NCI-H146 treated with DMSO at 0.1 percent for 48 hours (cell line): ENCODE data around the gene SYNDIG1.

Source experiments
- DNase-seq: peaks from one replicate; lab custom pipeline; 2025; ENCODE audit not compliant: unreplicated experiment; lab: John Stamatoyannopoulos, UW

The SYNDIG1 gene

DNA sequence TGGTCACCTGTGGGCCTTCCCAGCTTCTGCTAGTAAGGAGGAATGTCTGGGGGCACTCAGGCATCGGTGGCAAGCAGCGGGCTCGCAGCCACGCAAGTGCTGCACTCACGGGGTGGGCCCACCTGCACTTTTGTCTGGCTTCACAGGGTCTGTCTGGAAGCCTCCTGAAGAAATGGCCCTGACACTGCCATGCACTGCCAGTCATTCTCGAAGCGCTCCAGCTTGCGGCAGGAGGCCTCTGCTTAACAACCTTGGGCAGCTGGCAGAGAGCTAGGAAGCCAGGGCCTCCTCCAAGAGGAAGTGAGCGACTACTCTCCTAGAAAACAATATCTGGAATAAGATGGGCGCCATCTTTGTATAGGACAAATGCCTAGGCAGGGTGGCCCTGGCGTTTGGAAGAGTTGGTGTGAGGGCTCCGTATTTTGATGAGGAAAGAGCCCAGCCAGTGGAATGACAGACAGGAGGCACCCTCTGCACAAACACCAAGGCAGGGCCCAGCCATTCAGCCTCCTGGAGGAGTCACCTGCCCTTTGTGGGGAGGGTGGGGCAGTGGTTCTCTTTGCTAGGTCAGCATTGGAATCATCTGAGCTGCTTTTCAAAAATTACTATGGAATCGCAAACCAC, 113.9 kb downstream of the SYNDIG1 start:
- no peak for DNase-seq

DNA sequence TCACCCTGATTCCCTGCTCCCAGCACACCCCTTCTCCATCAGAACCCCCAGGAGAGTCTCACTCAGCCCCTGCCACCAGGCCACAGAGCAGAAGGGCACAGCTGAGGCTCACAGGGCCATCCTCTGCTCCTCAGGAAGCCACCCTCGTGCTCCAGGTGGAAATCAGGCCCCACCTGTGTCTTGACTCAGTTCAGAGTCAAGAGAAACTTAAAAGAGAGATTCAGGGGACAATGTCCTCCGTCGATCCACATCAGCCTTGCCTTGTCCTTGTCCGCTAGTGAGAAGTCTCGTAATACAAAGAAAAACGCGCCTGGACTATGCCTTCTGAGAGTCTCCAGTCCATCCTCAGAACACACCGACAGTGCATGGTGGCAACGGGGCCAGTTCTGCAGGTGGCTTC, 114.6 kb downstream of the SYNDIG1 start:
- no peak for DNase-seq

- DNase-seq = no peak
Measured at GRCh38 chr20:24584538-24585356, 115.3 kb downstream of the SYNDIG1 start.

DNA sequence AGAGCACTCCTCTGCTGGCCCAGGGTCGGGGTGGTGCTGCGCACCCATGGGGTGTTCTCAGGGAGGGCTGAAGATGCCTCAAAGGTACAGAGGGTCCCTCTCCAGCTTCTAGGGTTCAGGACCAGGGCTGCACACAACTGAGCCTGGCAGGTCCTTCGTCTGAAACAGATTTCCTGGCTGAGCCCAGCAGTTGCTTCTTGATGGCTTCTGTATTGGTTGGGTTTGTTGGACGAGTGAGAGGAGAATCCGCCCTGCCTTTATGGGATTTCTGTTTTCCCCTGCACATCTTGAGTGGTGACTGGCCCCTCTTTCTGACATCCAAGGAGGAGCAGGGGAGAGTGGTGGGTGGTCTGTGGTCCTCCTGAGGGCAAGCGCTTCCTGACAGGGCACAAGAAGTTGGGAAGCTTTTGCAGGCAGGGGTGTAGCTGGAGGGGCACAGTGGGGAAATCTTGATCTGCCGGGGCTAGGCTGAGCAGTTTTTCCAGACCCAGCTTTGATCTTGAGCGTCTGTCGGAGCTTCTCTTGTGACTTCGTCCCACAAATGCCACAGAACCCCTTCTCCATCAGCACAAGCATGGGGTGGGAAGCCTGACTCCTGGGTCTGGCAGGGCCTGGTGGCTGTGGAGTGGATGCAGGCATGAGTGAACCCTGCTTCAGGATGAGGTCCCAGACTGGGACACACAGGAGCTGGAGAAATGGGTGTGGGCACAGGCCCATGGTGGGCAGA, 116.5 kb downstream of the SYNDIG1 start:
- no peak for DNase-seq

- no peak for DNase-seq
Measured at GRCh38 chr20:24586523-24586840, 117.1 kb downstream of the SYNDIG1 start.

DNA sequence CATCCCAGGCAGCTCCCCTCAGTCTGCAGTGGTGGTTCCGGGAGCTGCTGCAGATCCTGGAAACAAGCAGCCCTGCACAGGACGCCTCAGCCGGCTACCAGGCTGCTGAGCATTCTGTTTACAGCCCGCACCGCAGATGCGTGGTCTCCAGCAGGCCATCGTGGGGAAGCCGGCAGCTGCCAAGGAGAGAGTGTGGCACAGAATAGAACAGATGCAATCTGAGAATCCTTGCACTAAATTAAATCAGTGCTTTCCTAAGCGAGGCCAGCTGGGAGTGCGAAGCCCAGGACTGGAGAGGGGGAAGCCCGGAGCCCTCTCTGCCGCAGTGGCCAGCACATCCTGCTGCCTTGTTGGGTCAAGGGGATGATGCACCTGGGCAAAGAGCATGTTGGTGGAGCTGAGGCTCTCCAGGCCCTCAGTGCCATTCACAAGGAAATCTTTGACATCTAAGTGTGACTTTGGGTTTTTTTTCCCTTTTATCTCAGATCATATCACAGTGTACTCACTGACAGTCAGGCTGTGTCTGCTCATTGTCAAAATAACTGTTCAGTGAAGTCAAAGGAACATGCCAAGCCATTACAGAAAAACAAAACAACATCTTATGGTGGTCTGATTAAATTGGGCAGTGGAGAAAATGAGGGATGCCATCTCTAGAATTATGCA, 118.1 kb downstream of the SYNDIG1 start:
- no peak for DNase-seq

DNA sequence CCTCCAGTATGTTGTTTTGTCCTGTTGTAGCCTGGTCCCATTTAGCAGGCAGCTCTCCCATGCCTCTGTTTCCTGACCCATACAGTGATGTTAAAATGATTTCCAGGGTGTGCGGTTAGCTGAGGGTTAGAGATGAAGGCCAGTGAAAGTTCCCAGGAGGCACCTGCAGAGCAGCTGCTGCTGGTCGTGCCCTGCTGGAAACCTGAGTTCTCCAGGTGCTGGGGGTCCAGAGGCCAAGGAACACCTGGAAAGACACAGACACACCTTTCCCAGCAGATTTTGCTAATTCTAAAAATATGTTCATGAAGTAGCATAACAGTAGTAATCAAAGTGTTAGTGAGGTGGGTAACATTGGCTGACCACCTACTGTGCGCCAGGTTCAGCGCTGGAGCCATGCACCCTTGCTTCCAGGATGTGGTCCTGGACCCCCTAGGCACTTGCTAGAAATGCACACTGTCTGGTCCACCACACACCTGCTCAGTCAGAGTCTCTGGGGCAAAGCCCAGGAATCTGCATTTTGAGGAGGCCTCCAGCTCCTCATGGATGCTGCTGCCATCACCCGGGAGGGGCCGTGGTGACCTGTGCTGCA, 118.7 kb downstream of the SYNDIG1 start:
- no peak for DNase-seq

DNA sequence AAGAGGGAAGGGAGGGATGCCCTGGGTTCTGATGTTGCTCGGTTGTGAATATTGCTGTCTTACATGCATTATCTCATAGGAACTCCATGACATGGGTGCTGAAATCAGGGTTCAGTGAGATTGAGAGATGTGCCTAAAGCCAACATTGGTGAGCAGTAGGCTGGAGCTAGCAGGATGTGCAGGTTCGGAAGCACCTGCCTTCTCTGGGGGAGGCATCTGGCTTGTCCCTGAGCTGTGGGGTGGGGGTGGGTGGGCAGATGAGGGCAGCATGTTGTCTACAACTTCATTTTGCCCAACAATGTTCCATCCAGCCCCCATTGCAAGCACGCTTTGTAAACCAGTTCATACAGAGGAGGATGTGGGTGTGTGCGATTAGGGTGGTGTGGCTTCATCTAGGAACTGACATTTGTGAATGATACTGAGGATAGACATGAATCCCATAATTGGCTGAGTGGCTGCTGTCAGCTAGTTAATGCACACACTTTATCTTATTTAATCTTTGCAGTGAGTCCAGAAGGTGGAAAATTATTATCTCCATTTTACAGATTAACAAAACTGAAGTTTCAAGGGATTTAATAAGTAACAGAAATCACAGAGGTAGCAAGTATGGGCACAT, 119.4 kb downstream of the SYNDIG1 start:
- DNase-seq = no peak

- DNase-seq = no peak
Measured at GRCh38 chr20:24589381-24589780, 120.0 kb downstream of the SYNDIG1 start.

GRCh38 chr20:24589815-24590177, 120.4 kb downstream of the SYNDIG1 start:
- no peak for DNase-seq

GRCh38 chr20:24590178-24590982, 121.0 kb downstream of the SYNDIG1 start:
- no peak for DNase-seq

DNA sequence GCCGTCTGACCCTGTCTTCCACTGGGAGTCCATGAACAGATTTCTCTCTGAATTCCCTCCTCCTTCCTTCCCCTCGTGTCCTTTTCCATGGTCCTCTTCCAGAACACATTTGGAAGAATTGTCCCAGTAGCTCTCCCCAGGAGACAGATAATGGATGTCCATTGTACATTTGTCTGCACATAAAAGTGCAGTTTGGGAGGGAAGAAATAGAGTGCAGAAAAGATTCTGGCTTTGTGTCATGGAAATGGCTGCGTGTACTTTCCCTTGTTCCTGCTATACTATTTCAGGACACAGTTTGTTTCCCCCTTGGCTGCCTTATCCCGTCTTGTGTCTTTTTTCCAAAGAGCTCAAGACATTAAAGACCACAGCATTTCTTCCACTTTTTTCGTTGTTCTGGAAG, 127.6 kb downstream of the SYNDIG1 start:
- no peak for DNase-seq

- no peak for DNase-seq
Measured at GRCh38 chr20:24598346-24598745, 128.9 kb downstream of the SYNDIG1 start.

- DNase-seq = no peak
Measured at GRCh38 chr20:24598996-24599395, 129.6 kb downstream of the SYNDIG1 start.

DNA sequence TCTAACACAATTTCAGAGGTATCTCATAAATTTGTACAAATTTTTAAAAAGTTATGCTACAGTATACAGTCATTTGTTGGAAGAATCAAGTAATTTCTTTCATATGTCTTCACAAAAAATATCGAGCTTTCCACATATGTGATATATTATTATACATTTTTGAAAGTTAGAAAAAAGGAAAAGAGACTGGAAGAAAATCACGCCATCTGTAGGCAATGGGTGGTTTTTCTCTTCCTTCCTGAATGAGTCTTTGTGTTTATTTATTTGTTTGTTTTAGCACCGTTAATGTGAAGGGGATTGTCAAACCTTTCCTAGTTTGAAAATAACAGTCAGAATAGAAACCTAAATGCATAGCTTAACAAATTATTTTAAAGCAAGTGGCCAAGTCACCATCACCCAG, 130.6 kb downstream of the SYNDIG1 start:
- no peak for DNase-seq

DNA sequence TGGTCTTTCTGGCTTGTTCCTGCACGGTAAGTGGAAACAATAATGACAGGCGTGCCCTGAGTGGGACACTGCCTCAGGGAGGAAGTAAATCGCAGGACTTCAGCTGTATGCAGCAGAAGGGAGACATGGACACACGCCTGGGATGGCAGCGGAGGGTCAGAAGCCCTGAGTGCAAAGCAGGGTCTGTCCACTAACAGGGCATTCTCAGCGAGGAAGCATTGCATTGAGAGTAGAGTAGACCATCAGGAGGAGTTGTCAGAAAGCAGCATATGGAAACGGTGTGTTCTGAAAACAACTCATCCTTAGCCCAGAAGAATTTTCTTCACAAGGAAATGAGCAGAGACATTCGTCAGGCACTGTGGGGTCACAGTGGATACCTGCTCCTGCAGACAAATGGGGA, 134.0 kb downstream of the SYNDIG1 start:
- DNase-seq = no peak

GRCh38 chr20:24604966-24605665, 135.7 kb downstream of the SYNDIG1 start:
- no peak for DNase-seq

DNA sequence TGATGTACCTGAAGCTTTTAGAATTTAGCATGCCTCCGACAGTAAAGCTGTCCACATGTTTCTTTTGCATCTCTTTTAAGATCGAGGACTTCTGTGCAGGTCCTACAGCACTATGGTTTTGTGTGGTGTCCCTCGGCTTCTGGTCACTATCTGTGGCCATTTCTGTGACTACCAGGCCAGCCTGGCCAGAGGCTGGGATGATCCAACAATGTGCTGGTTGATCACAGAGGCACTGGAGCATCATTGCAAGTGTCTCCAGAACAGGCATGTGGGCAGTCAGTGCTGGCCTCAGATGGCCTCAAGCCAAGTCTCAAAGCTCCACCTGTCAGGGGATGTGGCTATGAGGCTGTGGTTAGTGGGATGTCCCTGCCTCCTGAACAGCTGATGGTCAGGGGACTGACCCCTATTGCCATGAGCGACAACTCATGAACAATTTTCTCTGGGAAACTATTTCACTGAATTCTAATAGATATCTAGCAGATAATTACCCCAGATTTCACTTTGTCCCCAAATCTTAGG, 136.6 kb downstream of the SYNDIG1 start:
- no peak for DNase-seq

GRCh38 chr20:24607402-24607801, 138.0 kb downstream of the SYNDIG1 start:
- DNase-seq = no peak
